B cell (primary cell): ENCODE results near the gene MEGF11. TPM values are rescaled to one million over a fixed set of nuclear protein-coding genes. Genes with fewer than 3 reads are reported as not detected.

Experiments used
- ATAC-seq: fragments of 200-7000 bp; cut with Tn5 transposase; one replicate; pipeline ENCODE4 v1.10.0; 2021; ENCODE audit warnings: low read depth, mild to moderate bottlenecking, moderate number of reproducible peaks, moderate library complexity
- CTCF ChIA-PET: fragments of 350-600 bp; sonication (Branson Sonifier 250); formaldehyde crosslinking; loops from one replicate; lab custom pipeline; 2021; ENCODE audit warnings: antibody characterized with exemption, inconsistent platforms; lab: Charles Lee
- POLR2A ChIA-PET: fragments of 350-600 bp; sonication (Branson Sonifier 250); formaldehyde crosslinking; loops from one replicate; lab custom pipeline; 2021; ENCODE audit warnings: antibody characterized with exemption; lab: Charles Lee
- DNase-seq: peaks from one replicate; pipeline ENCODE4 v3.0.0; 2013
- H2AFZ ChIP-seq: 2 replicates; pipeline ENCODE4 v1.6.1; 2012; ENCODE audit warnings: mild to moderate bottlenecking, low read depth, low read length; ENCODE audit not compliant: insufficient read depth, poor library complexity, severe bottlenecking
- H3K27ac ChIP-seq, 2 donors: 1 replicate in 1 of 2; 2 replicates in 1 of 2; pipeline ENCODE4 v1.5.1; 2012 to 2013; ENCODE audit warnings: low read length in 2 of 2, mild to moderate bottlenecking in 2 of 2, moderate library complexity in 1 of 2
- H3K27me3 ChIP-seq, 4 experiments: fragments of 200-600 bp in 1 of 4; sonication (generic) in 1 of 4; replicated peaks in 1 of 4; 1 replicate in 2 of 4; 2 replicates in 2 of 4; pipeline versions ENCODE4 v1.6.1 to v1.7.0; 2013 to 2016; ENCODE audit warnings: low read length in 3 of 4, mild to moderate bottlenecking in 2 of 4, mixed read lengths in 1 of 4, moderate library complexity in 1 of 4; ENCODE audit not compliant: insufficient read depth in 4 of 4, control insufficient read depth in 3 of 4; ENCODE audit errors: control extremely low read depth in 1 of 4
- H3K36me3 ChIP-seq, 2 experiments: replicated peaks in 1 of 2; 1 replicate in 1 of 2; 2 replicates in 1 of 2; pipeline versions ENCODE4 v1.6.1 to v1.7.1; 2013; ENCODE audit warnings: low read length in 1 of 2; ENCODE audit not compliant: insufficient read depth in 2 of 2, control insufficient read depth in 1 of 2; ENCODE audit errors: control extremely low read depth in 1 of 2, extremely low read depth in 1 of 2
- H3K4me1 ChIP-seq, 2 donors: fragments of 200-600 bp in 1 of 2; sonication (generic) in 1 of 2; 1 replicate in 1 of 2; 2 replicates in 1 of 2; pipeline versions ENCODE4 v1.5.1 to v1.6.1; 2013 to 2017; ENCODE audit warnings: low read length in 2 of 2; ENCODE audit not compliant: control insufficient read depth in 2 of 2, insufficient read depth in 2 of 2
- H3K4me2 ChIP-seq: replicated peaks from 2 replicates; pipeline ENCODE3; 2012; ENCODE audit warnings: mild to moderate bottlenecking, low read depth, low read length; ENCODE audit not compliant: poor library complexity, severe bottlenecking
- H3K4me3 ChIP-seq, 5 experiments: fragments of 200-600 bp in 1 of 5; sonication (generic) in 1 of 5; 1 replicate in 3 of 5; 2 replicates in 2 of 5; pipeline versions ENCODE4 v1.5.1 to v1.7.0; 2011 to 2016; ENCODE audit warnings: low read length in 4 of 5, mild to moderate bottlenecking in 4 of 5, low read depth in 2 of 5, control low read depth in 1 of 5, moderate library complexity in 1 of 5; ENCODE audit not compliant: insufficient read depth in 1 of 5; ENCODE audit errors: control extremely low read depth in 1 of 5, extremely low read depth in 1 of 5
- H3K79me2 ChIP-seq: fragments of 200-600 bp; sonication (generic); one replicate; pipeline ENCODE4 v1.6.0; 2016; ENCODE audit warnings: low read length; ENCODE audit not compliant: control insufficient read depth, insufficient read depth
- H3K9ac ChIP-seq: fragments of 200-600 bp; sonication (generic); 2 replicates; pipeline ENCODE4 v1.6.1; 2017; ENCODE audit warnings: mild to moderate bottlenecking, low read length, moderate library complexity
- H3K9me3 ChIP-seq, 3 donors: one replicate each; pipeline versions ENCODE4 v1.6.1 to v1.7.1; 2013; ENCODE audit warnings: low read length in 2 of 3; ENCODE audit not compliant: control insufficient read depth in 2 of 3, insufficient read depth in 1 of 3; ENCODE audit errors: control extremely low read depth in 1 of 3
- H4K20me1 ChIP-seq: 2 replicates; pipeline ENCODE4 v1.6.0; 2012; ENCODE audit warnings: mild to moderate bottlenecking, low read length; ENCODE audit not compliant: insufficient read depth, control insufficient read depth, poor library complexity, severe bottlenecking
- H3K27ac Mint-ChIP-seq: one replicate; pipeline ENCODE4 v1.8.0; 2021; ENCODE audit warnings: mixed read lengths
- H3K27me3 Mint-ChIP-seq: one replicate; pipeline ENCODE4 v1.8.0; 2021; ENCODE audit warnings: mixed read lengths
- H3K4me1 Mint-ChIP-seq: one replicate; pipeline ENCODE4 v1.8.0; 2021; ENCODE audit warnings: mixed read lengths
- H3K4me3 Mint-ChIP-seq: one replicate; pipeline ENCODE4 v1.8.0; 2021; ENCODE audit warnings: mixed read lengths
- H3K9me3 Mint-ChIP-seq: one replicate; pipeline ENCODE4 v1.8.0; 2022; ENCODE audit warnings: mixed read lengths; ENCODE audit not compliant: insufficient read depth
- CTCF ChIP-seq: fragments of 200-600 bp; IDR thresholded peaks from one replicate; pipeline ENCODE4 v1.8.0; 2022; ENCODE audit warnings: antibody characterized with exemption, mild to moderate bottlenecking
- EZH2 ChIP-seq: IDR thresholded peaks from 2 replicates; pipeline ENCODE4 v1.6.1; 2012; ENCODE audit warnings: borderline replicate concordance, low read depth, mild to moderate bottlenecking, moderate library complexity, low read length; ENCODE audit not compliant: insufficient read depth, poor library complexity, severe bottlenecking
- WGBS: methylation state at CpG from one replicate; pipeline ENCODE4 v1.1.5; 2013; ENCODE audit warnings: missing lambda C conversion rate; ENCODE audit not compliant: insufficient coverage; 5-methylcytosine and 5-hydroxymethylcytosine counted together
- intact Hi-C: fragments of 100-400 bp; cut with micrococcal nuclease; formaldehyde crosslinking; loops from one replicate; pipeline ENCODE4 v1.10.0; 2022
- polyA plus RNA-seq: library from polyadenylated mRNA; depleted of rRNA; stranded (reverse); fragments of >200 nt; gene quantifications from 2 replicates; pipeline ENCODE4 v1.2.3, GENCODE V29; 2012
- total RNA-seq, 2 donors: library from RNA; stranded (reverse); fragments of 120-200 nt in 1 of 2; gene quantifications; 1 replicate in 1 of 2; 2 replicates in 1 of 2; pipeline versions ENCODE4 v1.2.3 to v1.2.4, GENCODE V29; 2013 to 2022

Gene MEGF11
- total and polyA plus RNA-seq, 2 donors (not counting 1 experiment from before 2014, with no cell fraction given), result 0.04 to 0.34 TPM

- no peaks in the 10 kb centered on the region for H3K9me3 ChIP-seq
- H3K27ac ChIP-seq, result no peak overlapping the region
- H3K4me2 ChIP-seq, result no peak overlapping the region
- Mint-ChIP-seq H3K4me1 (no peaks in the 10 kb centered on the region), H3K27me3 (peaks cover 26% of the 10 kb centered on the region), H3K27ac (no peak overlapping the region), H3K4me3 (no peak overlapping the region), H3K9me3 (no peaks in the 10 kb centered on the region)
- intact Hi-C loops, result no loop called here
- WGBS, result 90% methylated on average over 2 of the region's 2 CpGs
- no peak overlapping the region for H3K9ac ChIP-seq
- ChIA-PET POLR2A (no interaction called here), CTCF (no interaction called here)
- H3K36me3 ChIP-seq, result no peaks in the 10 kb centered on the region
- no peak for ATAC-seq
- no peaks in the 10 kb centered on the region for H4K20me1 ChIP-seq
- no peaks in the 10 kb centered on the region for H3K4me1 ChIP-seq
- no peak for DNase-seq
- no peaks in the 10 kb centered on the region for H3K79me2 ChIP-seq
- no peak overlapping the region for H2AFZ ChIP-seq
- TF ChIP-seq EZH2 (no peak), CTCF (no peak)
- no peak overlapping the region for H3K4me3 ChIP-seq
- no peaks in the 10 kb centered on the region for H3K27me3 ChIP-seq
Measured at GRCh38 chr15:66198757-66199156, 54.8 kb downstream of the MEGF11 start.

- Histone ChIP-seq H2AFZ (no peak overlapping the region), H3K4me3 (no peak overlapping the region), H3K79me2 (no peaks in the 10 kb centered on the region), H3K36me3 (no peaks in the 10 kb centered on the region), H4K20me1 (no peaks in the 10 kb centered on the region), H3K4me1 (peaks cover 0 to under 1% of the 10 kb centered on the region in 2 donors), H3K27me3 (no peaks in the 10 kb centered on the region), H3K9ac (no peak overlapping the region), H3K27ac (no peak overlapping the region), H3K9me3 (no peaks in the 10 kb centered on the region), H3K4me2 (no peak overlapping the region)
- CTCF ChIA-PET, result no interaction called here
- DNase-seq (no peak), ATAC-seq (no peak)
- Mint-ChIP-seq H3K4me3 (no peak overlapping the region), H3K27me3 (peaks cover 16% of the 10 kb centered on the region), H3K27ac (no peak overlapping the region), H3K4me1 (no peaks in the 10 kb centered on the region), H3K9me3 (no peaks in the 10 kb centered on the region)
- no peak for TF ChIP-seq EZH2
- no peak for TF ChIP-seq CTCF
- POLR2A ChIA-PET, result no interaction called here
- intact Hi-C loops, result no loop called here
- no CpG with 5 or more reads among the region's 2 CpGs for WGBS
Measured at GRCh38 chr15:66196602-66197001, 56.9 kb downstream of the MEGF11 start.
